Mesenchymal stem cell (in vitro differentiated cells and primary cell): ENCODE data around the gene YAP1.

Experiments
- DNase-seq: peaks from one replicate; pipeline ENCODE4 v3.0.0-alpha.2; 2013
- H2AFZ ChIP-seq: one replicate; pipeline ENCODE4 v1.6.1; 2013; ENCODE audit warnings: low read depth, mild to moderate bottlenecking, control low read depth, inconsistent platforms, low read length, moderate library complexity
- H2AK5ac ChIP-seq: 2 replicates; pipeline ENCODE4 v1.6.1; 2013; ENCODE audit warnings: low read length, moderate library complexity, mild to moderate bottlenecking, inconsistent platforms; ENCODE audit not compliant: severe bottlenecking
- H2BK120ac ChIP-seq: one replicate; pipeline ENCODE4 v1.6.1; 2013; ENCODE audit warnings: low read depth, mild to moderate bottlenecking, inconsistent platforms, low read length, moderate library complexity
- H2BK12ac ChIP-seq, 2 experiments: one replicate each; pipeline ENCODE4 v1.6.1; 2013; ENCODE audit warnings: inconsistent platforms in 2 of 2, low read length in 2 of 2, mild to moderate bottlenecking in 2 of 2, moderate library complexity in 2 of 2, control low read depth in 1 of 2
- H2BK15ac ChIP-seq: one replicate; pipeline ENCODE4 v1.6.1; 2013; ENCODE audit warnings: mild to moderate bottlenecking, low read depth, inconsistent platforms; ENCODE audit not compliant: poor library complexity, severe bottlenecking
- H2BK5ac ChIP-seq: 2 replicates; pipeline ENCODE4 v1.6.1; 2013; ENCODE audit warnings: low read depth, mild to moderate bottlenecking, low read length, control low read depth, inconsistent platforms; ENCODE audit not compliant: poor library complexity, severe bottlenecking
- H3K14ac ChIP-seq, 2 experiments: one replicate each; pipeline ENCODE4 v1.6.1; 2013; ENCODE audit warnings: inconsistent platforms in 2 of 2, low read length in 2 of 2, control low read depth in 1 of 2, mild to moderate bottlenecking in 1 of 2, moderate library complexity in 1 of 2
- H3K18ac ChIP-seq, 2 experiments: one replicate each; pipeline ENCODE4 v1.6.1; 2013; ENCODE audit warnings: inconsistent platforms in 2 of 2, low read length in 2 of 2, control low read depth in 1 of 2, low read depth in 1 of 2, mild to moderate bottlenecking in 1 of 2
- H3K23ac ChIP-seq, 2 experiments: one replicate each; pipeline ENCODE4 v1.6.1; 2013; ENCODE audit warnings: inconsistent platforms in 2 of 2, low read length in 2 of 2, mild to moderate bottlenecking in 2 of 2, moderate library complexity in 2 of 2, control low read depth in 1 of 2
- H3K27ac ChIP-seq: 2 replicates; pipeline ENCODE4 v1.5.1; 2013; ENCODE audit warnings: mild to moderate bottlenecking, moderate library complexity, low read length, control low read depth, inconsistent platforms; ENCODE audit not compliant: poor library complexity, severe bottlenecking
- H3K27me3 ChIP-seq, 2 experiments: 2 replicates each; pipeline versions ENCODE4 v1.6.1 to v1.7.0; 2013; ENCODE audit warnings: low read length in 2 of 2, mild to moderate bottlenecking in 2 of 2, moderate library complexity in 2 of 2, control low read depth in 1 of 2, inconsistent platforms in 1 of 2; ENCODE audit not compliant: control insufficient read depth in 1 of 2, insufficient read depth in 1 of 2
- H3K36me3 ChIP-seq, 2 experiments: 2 replicates each; pipeline versions ENCODE4 v1.6.1 to v1.7.0; 2013; ENCODE audit warnings: low read length in 2 of 2, control low read depth in 1 of 2, inconsistent platforms in 1 of 2, low read depth in 1 of 2, mild to moderate bottlenecking in 1 of 2; ENCODE audit not compliant: insufficient read depth in 2 of 2, control insufficient read depth in 1 of 2
- H3K4ac ChIP-seq, 2 experiments: one replicate each; pipeline ENCODE4 v1.6.1; 2013; ENCODE audit warnings: inconsistent platforms in 2 of 2, low read length in 2 of 2, mild to moderate bottlenecking in 2 of 2, moderate library complexity in 2 of 2, control low read depth in 1 of 2, low read depth in 1 of 2
- H3K4me1 ChIP-seq: 2 replicates; pipeline ENCODE4 v1.6.1; 2013; ENCODE audit warnings: low read depth, low read length, control low read depth; ENCODE audit not compliant: control insufficient read depth, insufficient read depth
- H3K4me2 ChIP-seq: 2 replicates; pipeline ENCODE4 v1.6.1; 2013; ENCODE audit warnings: low read length, mild to moderate bottlenecking, inconsistent platforms; ENCODE audit not compliant: poor library complexity, severe bottlenecking
- H3K4me3 ChIP-seq, 2 experiments: 2 replicates each; pipeline versions ENCODE4 v1.5.1 to v1.7.0; 2013; ENCODE audit warnings: low read length in 2 of 2, mild to moderate bottlenecking in 2 of 2, control low read depth in 1 of 2, low read depth in 1 of 2; ENCODE audit not compliant: insufficient read depth in 1 of 2
- H3K79me1 ChIP-seq: replicated peaks from 2 replicates; pipeline ENCODE4 v1.6.1; 2013; ENCODE audit warnings: mild to moderate bottlenecking, control low read depth, low read length, inconsistent platforms; ENCODE audit not compliant: poor library complexity, severe bottlenecking
- H3K9ac ChIP-seq: 2 replicates; pipeline ENCODE4 v1.7.0; 2013; ENCODE audit warnings: mild to moderate bottlenecking, low read length, moderate library complexity
- H3K9me3 ChIP-seq: 2 replicates; pipeline ENCODE4 v1.7.0; 2013; ENCODE audit warnings: mild to moderate bottlenecking, low read length; ENCODE audit not compliant: control insufficient read depth
- H4K8ac ChIP-seq: one replicate; pipeline ENCODE4 v1.6.1; 2013; ENCODE audit warnings: inconsistent platforms, mild to moderate bottlenecking, low read length, moderate library complexity
- H4K91ac ChIP-seq: one replicate; pipeline ENCODE4 v1.6.1; 2013; ENCODE audit warnings: mild to moderate bottlenecking, low read length, inconsistent platforms
- WGBS: methylation state at CpG from one replicate; pipeline ENCODE4 v1.1.7; 2013; ENCODE audit warnings: mixed read lengths; 5-methylcytosine and 5-hydroxymethylcytosine counted together

YAP1 gene

GRCh38 chr11:102266099-102266498 is 155.9 kb downstream of the YAP1 start:
- Histone ChIP-seq H3K4ac (no peak overlapping the region), H3K18ac (no peak overlapping the region), H2AK5ac (no peak overlapping the region), H2BK5ac (no peak overlapping the region), H2BK15ac (no peak overlapping the region), H3K9ac (peak overlapping the region; percentile 45), H3K79me1 (no peaks in the 10 kb centered on the region), H2BK120ac (no peak overlapping the region), H3K36me3 (no peaks in the 10 kb centered on the region), H4K8ac (no peak overlapping the region), H3K14ac (no peak overlapping the region), H3K23ac (no peak overlapping the region), H2AFZ (no peak overlapping the region), H3K4me3 (no peak overlapping the region), H3K27ac (no peak overlapping the region), H3K4me2 (no peak overlapping the region), H3K4me1 (peaks cover 7% of the 10 kb centered on the region), H3K9me3 (no peaks in the 10 kb centered on the region), H3K27me3 (no peaks in the 10 kb centered on the region), H4K91ac (no peak overlapping the region), H2BK12ac (no peak overlapping the region)
- DNase-seq: no peak
- WGBS: no CpG with 5 or more reads among the region's 1 CpG

- Histone ChIP-seq H2BK120ac (no peak overlapping the region), H3K27me3 (no peaks in the 10 kb centered on the region), H3K27ac (no peak overlapping the region), H3K18ac (no peak overlapping the region), H3K4me1 (peaks cover 7% of the 10 kb centered on the region), H3K79me1 (no peaks in the 10 kb centered on the region), H3K9me3 (no peaks in the 10 kb centered on the region), H3K9ac (peak overlapping the region; percentile 73), H2BK5ac (no peak overlapping the region), H3K14ac (no peak overlapping the region), H3K4ac (no peak overlapping the region), H3K4me3 (peak overlapping the region in 1 of 2 experiments; percentile 81), H3K36me3 (no peaks in the 10 kb centered on the region), H2AK5ac (no peak overlapping the region), H4K91ac (no peak overlapping the region), H4K8ac (no peak overlapping the region), H2BK15ac (no peak overlapping the region), H3K4me2 (no peak overlapping the region), H3K23ac (no peak overlapping the region), H2BK12ac (peak overlapping the region in 1 of 2 experiments; percentile 38), H2AFZ (no peak overlapping the region)
- peak; percentile 84 for DNase-seq
- 11% methylated on average over 4 of the region's 5 CpGs for WGBS
Observed at GRCh38 chr11:102267609-102268008, 157.4 kb downstream of the YAP1 start.

GRCh38 chr11:102268083-102268984 is 158.1 kb downstream of the YAP1 start:
- no peaks in the 10 kb centered on the region for H3K36me3 ChIP-seq

GRCh38 chr11:102268985-102269470 is 158.8 kb downstream of the YAP1 start:
- Histone ChIP-seq H3K4me3 (peak overlapping the region in 1 of 2 experiments; percentile 81), H2AFZ (no peak overlapping the region), H2BK15ac (no peak overlapping the region), H3K27me3 (no peaks in the 10 kb centered on the region), H3K18ac (no peak overlapping the region), H3K9ac (peak overlapping the region; percentile 43), H4K8ac (no peak overlapping the region), H3K9me3 (no peaks in the 10 kb centered on the region), H2AK5ac (no peak overlapping the region), H3K4me2 (no peak overlapping the region), H3K27ac (no peak overlapping the region), H4K91ac (no peak overlapping the region), H3K4me1 (peaks cover 7% of the 10 kb centered on the region), H2BK12ac (no peak overlapping the region), H3K36me3 (no peaks in the 10 kb centered on the region), H3K23ac (no peak overlapping the region), H3K79me1 (no peaks in the 10 kb centered on the region), H3K4ac (no peak overlapping the region), H2BK120ac (no peak overlapping the region), H3K14ac (no peak overlapping the region), H2BK5ac (no peak overlapping the region)
- WGBS: 45% methylated on average over 4 of the region's 6 CpGs
- no peak for DNase-seq

More at GRCh38 chr11:102268083-102268984, 158.1 kb downstream of the YAP1 start:
- Histone ChIP-seq H2BK12ac (peak overlapping the region; percentile 38 to 84), H3K27ac (peak overlapping the region; percentile 17), H2BK15ac (peak overlapping the region; percentile 96), H2BK5ac (no peak overlapping the region), H3K4me1 (peaks cover 7% of the 10 kb centered on the region), H3K27me3 (no peaks in the 10 kb centered on the region), H3K4ac (peak overlapping the region in 1 of 2 experiments; percentile 68), H3K79me1 (no peaks in the 10 kb centered on the region), H4K8ac (peak overlapping the region; percentile 91), H3K4me3 (peak overlapping the region; percentile 46 to 81), H3K18ac (peak overlapping the region; percentile 75 to 85), H3K14ac (no peak overlapping the region), H3K9ac (peak overlapping the region; percentile 73), H2AK5ac (no peak overlapping the region), H3K9me3 (no peaks in the 10 kb centered on the region), H4K91ac (peak overlapping the region; percentile 4), H3K23ac (no peak overlapping the region), H2AFZ (peak overlapping the region; percentile 55), H3K4me2 (peak overlapping the region; percentile 45), H2BK120ac (no peak overlapping the region)
- 20% methylated on average over 36 of the region's 39 CpGs for WGBS
- DNase-seq: peak; percentile 59
